Stimulated activated naive CD4-positive, alpha-beta T cell (primary cell): ENCODE measurements around the gene ATXN7L1.
"Not testable (repeated sequence)": the region's sequence is repeated elsewhere in the genome, so short reads cannot be mapped to it uniquely, and the experiment has no call there.

Experiments
- DNase-seq, 6 experiments: peaks; one replicate each; lab custom pipeline; 2025; lab: John Stamatoyannopoulos, UW

The ATXN7L1 gene

GRCh38 chr7:105805447-105806019 lies 70.9 kb downstream of the ATXN7L1 start:
- DNase-seq, result no peak

GRCh38 chr7:105803429-105803736 lies 73.0 kb downstream of the ATXN7L1 start:
- DNase-seq, result no peak

GRCh38 chr7:105802604-105803428 lies 73.6 kb downstream of the ATXN7L1 start:
- DNase-seq, result no peak

- DNase-seq, result no peak
Measured at GRCh38 chr7:105800849-105801534, 75.4 kb downstream of the ATXN7L1 start.

- no peak for DNase-seq
Measured at GRCh38 chr7:105800442-105800841, 76.0 kb downstream of the ATXN7L1 start.

GRCh38 chr7:105799677-105800076 lies 76.7 kb downstream of the ATXN7L1 start:
- DNase-seq, result no peak

GRCh38 chr7:105799006-105799405 lies 77.4 kb downstream of the ATXN7L1 start:
- DNase-seq, result no peak

GRCh38 chr7:105797652-105798051 lies 78.7 kb downstream of the ATXN7L1 start:
- no peak for DNase-seq

GRCh38 chr7:105796365-105796764 lies 80.0 kb downstream of the ATXN7L1 start:
- DNase-seq, result no peak

- DNase-seq, result no peak
Measured at GRCh38 chr7:105794741-105795729, 81.4 kb downstream of the ATXN7L1 start.

- no peak for DNase-seq
Measured at GRCh38 chr7:105792488-105793370, 83.7 kb downstream of the ATXN7L1 start.

- no peak for DNase-seq
Measured at GRCh38 chr7:105791926-105792325, 84.5 kb downstream of the ATXN7L1 start.

- no peak for DNase-seq
Measured at GRCh38 chr7:105790996-105791395, 85.4 kb downstream of the ATXN7L1 start.

GRCh38 chr7:105790452-105790851 lies 85.9 kb downstream of the ATXN7L1 start:
- not testable (repeated sequence) for DNase-seq

- no peak for DNase-seq
Measured at GRCh38 chr7:105788816-105789349, 87.5 kb downstream of the ATXN7L1 start.

- no peak for DNase-seq
Measured at GRCh38 chr7:105788356-105788755, 88.0 kb downstream of the ATXN7L1 start.

GRCh38 chr7:105787793-105788192 lies 88.6 kb downstream of the ATXN7L1 start:
- no peak for DNase-seq

- DNase-seq, result no peak
Measured at GRCh38 chr7:105786520-105787470, 89.6 kb downstream of the ATXN7L1 start.

GRCh38 chr7:105782391-105783042 lies 93.9 kb downstream of the ATXN7L1 start:
- no peak for DNase-seq
